22Rv1 (cell line): ENCODE data around the gene SIX3.

Experiments used
- H3K27ac ChIP-seq: fragments of 450-650 bp; 2 replicates; pipeline ENCODE4 v1.5.1; 2017
- ZFX ChIP-seq: fragments of 450-650 bp; IDR thresholded peaks from 2 replicates; pipeline ENCODE4 v1.6.1; 2017; ENCODE audit warnings: antibody characterized with exemption, borderline replicate concordance
- TF ChIP-seq, protein P1 (sequence below): fragments of 450-650 bp; IDR thresholded peaks from 2 replicates; pipeline ENCODE4 v1.5.1; 2017; ENCODE audit warnings: mild to moderate bottlenecking

Gene SIX3

DNA sequence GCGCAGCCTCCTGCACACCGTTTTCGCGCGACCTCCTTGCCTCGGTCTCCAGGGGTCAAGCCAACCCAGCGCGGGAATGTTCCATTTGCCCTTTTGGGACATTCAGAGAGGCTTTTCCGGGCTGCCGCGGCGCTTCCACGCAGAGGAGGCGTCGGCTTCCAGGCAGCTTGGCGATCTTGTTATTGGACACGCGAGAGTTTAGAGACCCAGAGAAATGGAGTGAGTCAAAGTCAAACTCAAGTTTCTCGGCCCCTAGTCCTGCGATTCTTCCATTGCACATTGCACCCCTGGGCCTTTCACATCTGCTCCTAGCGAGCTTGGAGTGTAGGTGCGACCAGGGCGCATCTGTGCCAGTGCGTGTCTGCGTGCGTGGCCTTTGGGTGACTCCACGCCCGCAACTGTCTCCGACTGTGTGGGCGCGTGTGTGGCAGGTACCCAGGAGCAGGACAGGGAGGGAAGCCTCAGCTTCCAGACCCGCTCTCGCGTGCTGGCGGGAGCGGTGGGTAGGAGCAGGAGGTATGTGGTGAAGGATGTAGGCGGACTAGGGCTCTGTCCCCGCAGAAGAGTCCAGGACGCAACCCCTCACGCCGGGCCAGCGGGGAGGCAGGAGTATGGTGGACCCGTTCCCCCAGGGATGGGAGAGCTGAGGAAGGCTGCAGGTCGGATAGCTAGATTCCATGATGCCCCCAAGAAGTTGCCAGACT is 13.5 kb downstream of the SIX3 start:
- TF ChIP-seq, protein P1, sequence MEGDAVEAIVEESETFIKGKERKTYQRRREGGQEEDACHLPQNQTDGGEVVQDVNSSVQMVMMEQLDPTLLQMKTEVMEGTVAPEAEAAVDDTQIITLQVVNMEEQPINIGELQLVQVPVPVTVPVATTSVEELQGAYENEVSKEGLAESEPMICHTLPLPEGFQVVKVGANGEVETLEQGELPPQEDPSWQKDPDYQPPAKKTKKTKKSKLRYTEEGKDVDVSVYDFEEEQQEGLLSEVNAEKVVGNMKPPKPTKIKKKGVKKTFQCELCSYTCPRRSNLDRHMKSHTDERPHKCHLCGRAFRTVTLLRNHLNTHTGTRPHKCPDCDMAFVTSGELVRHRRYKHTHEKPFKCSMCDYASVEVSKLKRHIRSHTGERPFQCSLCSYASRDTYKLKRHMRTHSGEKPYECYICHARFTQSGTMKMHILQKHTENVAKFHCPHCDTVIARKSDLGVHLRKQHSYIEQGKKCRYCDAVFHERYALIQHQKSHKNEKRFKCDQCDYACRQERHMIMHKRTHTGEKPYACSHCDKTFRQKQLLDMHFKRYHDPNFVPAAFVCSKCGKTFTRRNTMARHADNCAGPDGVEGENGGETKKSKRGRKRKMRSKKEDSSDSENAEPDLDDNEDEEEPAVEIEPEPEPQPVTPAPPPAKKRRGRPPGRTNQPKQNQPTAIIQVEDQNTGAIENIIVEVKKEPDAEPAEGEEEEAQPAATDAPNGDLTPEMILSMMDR, result no peak
- TF ChIP-seq ZFX, result no peak
- H3K27ac ChIP-seq, result no peak overlapping the region

DNA sequence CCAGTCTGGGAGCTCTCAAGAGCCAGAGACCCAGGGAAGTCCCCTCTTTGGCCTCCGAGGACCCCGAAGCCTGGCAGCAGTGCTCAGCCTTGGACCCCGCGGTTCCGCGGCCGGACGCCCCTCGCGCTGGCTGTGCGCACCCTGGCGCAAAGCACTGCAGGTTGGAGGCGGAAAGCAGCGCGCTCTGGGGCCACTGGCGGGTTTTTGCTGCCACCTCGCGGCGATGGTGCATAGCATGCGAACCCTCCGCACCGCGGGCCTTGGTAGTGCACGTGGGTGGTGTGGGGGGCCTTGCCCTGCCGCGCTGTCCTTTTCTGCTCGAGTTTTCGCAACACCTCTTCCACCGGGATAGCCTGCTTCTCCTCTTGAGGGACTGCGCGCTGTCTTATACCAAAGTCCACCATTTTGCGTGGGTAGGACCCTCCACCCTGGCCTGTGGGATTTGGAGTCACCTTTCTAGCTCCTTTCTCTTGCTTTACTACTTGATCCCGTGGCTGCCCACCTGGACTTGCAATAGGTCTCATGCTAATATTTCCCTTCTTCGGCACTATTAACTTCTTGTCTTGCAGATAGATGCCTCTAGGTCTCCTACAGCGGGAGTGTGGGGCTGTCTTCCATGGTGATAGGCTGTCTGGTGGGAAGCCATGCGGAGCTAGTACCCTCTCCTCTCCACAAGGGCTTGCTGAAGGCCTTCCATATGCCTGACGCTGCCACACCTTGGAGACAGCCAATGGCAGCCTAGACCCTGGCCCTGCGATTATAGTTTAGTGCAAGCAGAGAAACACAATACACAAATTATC is 14.3 kb downstream of the SIX3 start:
- no peak overlapping the region for H3K27ac ChIP-seq
- TF ChIP-seq, protein P1, result peak; percentile 76
- TF ChIP-seq ZFX, result no peak

DNA sequence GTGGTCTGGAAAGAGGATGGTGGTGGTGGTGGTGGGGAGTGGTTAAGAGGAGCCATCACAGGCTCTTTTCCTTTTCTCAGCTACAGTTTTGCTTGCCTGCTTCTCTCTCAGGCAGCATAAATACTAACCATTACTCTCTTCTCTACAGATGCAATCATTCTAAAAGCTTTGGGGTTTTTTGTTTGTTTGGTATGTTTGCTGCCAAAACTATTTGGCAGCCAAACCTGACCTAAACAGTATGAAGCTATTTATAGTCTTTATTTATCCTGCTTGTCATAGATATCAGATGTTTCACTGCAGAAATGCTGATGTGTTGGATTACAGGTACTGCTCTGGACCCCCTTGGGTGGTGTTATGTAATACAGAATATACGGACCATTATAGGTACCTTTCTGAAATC is 15.3 kb downstream of the SIX3 start:
- no peak overlapping the region for H3K27ac ChIP-seq

DNA sequence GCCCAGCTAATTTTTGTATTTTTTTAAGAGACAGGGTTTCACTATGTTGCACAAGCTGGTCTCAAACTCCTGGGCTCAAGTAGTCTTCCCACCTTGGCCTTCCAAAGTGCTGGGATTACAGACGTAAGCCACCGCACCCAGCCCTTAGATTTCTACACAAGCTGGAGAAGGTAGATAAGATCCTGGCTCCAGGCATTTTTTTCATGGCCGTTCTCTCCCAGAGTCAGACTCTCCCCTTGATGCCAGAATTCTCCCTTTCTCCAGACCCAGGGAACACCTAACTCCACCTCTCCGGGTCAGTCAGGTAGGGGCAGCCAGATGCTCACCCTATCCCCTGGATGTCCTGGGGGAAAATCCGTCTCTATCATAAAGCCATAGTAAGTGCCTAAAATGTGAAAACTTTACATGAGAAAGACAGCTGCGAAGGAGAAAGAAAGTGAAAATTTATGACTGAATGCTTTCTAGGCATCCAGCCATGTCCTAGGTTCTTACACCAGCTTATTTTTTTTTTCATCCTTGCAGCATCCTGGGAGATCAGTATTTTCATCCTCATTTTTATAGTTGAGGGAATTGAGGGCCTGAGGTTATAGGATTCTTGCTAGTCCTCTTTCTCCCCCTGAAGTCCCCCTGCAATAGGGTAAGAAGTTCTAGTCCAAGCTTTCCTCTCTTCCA is 16.3 kb downstream of the SIX3 start:
- no peak overlapping the region for H3K27ac ChIP-seq
- TF ChIP-seq, protein P1, result no peak
- TF ChIP-seq ZFX, result no peak

More for the DNA sequence above, 15.3 kb downstream of the SIX3 start:
- TF ChIP-seq ZFX, result no peak
- TF ChIP-seq, protein P1, result no peak

DNA sequence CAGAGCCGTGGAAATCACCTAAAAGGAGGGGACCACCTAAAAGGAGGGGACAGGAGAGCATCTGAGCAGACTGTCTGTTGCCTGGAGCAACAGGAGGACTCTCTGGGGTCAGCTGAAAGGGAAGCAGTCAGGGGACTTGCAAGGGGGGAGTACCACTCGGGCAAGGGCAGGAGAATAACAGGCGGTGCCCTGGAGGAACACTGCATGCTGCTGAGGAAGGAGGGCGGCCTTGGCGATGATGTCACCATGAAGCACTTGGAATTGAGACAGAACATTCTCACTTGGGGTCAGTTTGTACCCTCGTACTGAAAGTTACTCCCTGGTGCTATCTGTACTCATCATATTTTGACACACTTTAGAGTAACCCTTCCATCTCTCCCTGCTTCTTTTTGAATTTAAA is 18.4 kb downstream of the SIX3 start:
- TF ChIP-seq ZFX, result no peak
- TF ChIP-seq, protein P1, result no peak
- no peak overlapping the region for H3K27ac ChIP-seq

DNA sequence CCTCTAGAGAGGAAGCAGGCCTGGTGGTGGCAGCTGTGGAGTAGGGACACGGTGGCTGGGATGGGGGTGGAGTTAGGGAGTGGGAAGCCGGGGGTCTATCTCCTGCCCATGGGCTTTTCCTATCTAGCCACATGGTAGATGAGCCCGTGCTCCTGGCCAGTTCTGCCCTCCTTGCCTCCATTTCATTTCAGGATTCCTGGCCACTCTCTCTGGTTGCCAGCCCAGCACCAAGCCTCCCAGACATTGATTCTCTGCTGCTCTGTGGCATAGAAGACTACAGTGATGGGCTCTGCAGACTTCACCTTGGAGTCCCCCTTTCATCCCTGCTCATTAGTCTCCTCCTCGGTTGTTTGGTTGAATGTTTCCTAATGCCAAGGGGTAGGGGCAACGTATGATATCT is 19.4 kb downstream of the SIX3 start:
- no peak overlapping the region for H3K27ac ChIP-seq
- no peak for TF ChIP-seq ZFX
- TF ChIP-seq, protein P1, result no peak
